Aorta (tissue), 5 donors: Measurements from ENCODE around the gene MMRN1. TPM values are rescaled to one million over a fixed set of nuclear protein-coding genes. Genes with fewer than 3 reads are reported as not detected.

ENCODE experiments used
- ATAC-seq: fragments of 200-7000 bp; cut with Tn5 transposase; one replicate; pipeline ENCODE4 v1.9.1; 2022; ENCODE audit warnings: moderate library complexity; ENCODE audit not compliant: low FRiP score
- DNase-seq, 2 donors: peaks; one replicate each; pipeline ENCODE4 v3.0.0-alpha.2; 2020
- H3K27ac ChIP-seq, 2 donors: one replicate each; pipeline ENCODE4 v1.5.1; 2013; ENCODE audit warnings: low read length in 2 of 2, mild to moderate bottlenecking in 2 of 2, moderate library complexity in 2 of 2, control low read depth in 1 of 2, inconsistent platforms in 1 of 2, low read depth in 1 of 2
- H3K27me3 ChIP-seq, 2 donors: one replicate each; pipeline ENCODE4 v1.6.1; 2013; ENCODE audit warnings: control low read depth in 1 of 2, low read length in 1 of 2, mild to moderate bottlenecking in 1 of 2, moderate library complexity in 1 of 2; ENCODE audit not compliant: insufficient read depth in 2 of 2, control insufficient read depth in 1 of 2
- H3K36me3 ChIP-seq, 2 donors: one replicate each; pipeline ENCODE4 v1.6.1; 2013; ENCODE audit warnings: control low read depth in 1 of 2, low read length in 1 of 2, mild to moderate bottlenecking in 1 of 2; ENCODE audit not compliant: insufficient read depth in 2 of 2, control insufficient read depth in 1 of 2
- H3K4me1 ChIP-seq, 2 donors: one replicate each; pipeline ENCODE4 v1.6.1; 2013; ENCODE audit warnings: low read length in 2 of 2, control low read depth in 1 of 2, mild to moderate bottlenecking in 1 of 2, moderate library complexity in 1 of 2; ENCODE audit not compliant: insufficient read depth in 2 of 2, control insufficient read depth in 1 of 2
- H3K4me3 ChIP-seq, 2 donors: one replicate each; pipeline ENCODE4 v1.5.1; 2013; ENCODE audit warnings: low read length in 2 of 2, control low read depth in 1 of 2, mild to moderate bottlenecking in 1 of 2
- H3K9me3 ChIP-seq: one replicate; pipeline ENCODE4 v1.6.1; 2013; ENCODE audit warnings: mild to moderate bottlenecking, low read length; ENCODE audit not compliant: control insufficient read depth
- whole genome bisulfite sequencing, 2 donors: extraction: QIAGEN DNeasy Blood & Tissue Kit; methylation state at CpG; one replicate each; pipeline ENCODE4 v1.1.7; 2013; 5-methylcytosine and 5-hydroxymethylcytosine counted together
- intact Hi-C, 2 donors: fragments of 100-400 bp; cut with DNase I; formaldehyde crosslinking; loops; one replicate each; pipeline versions ENCODE4 v1.14.2 to v1.15.0; 2022
- polyA plus RNA-seq, 2 donors: library from polyadenylated mRNA; stranded (reverse); fragments of 200-250 nt; gene quantifications; one replicate each; pipeline ENCODE4 v1.2.3, GENCODE V29; 2013
- total RNA-seq, 2 donors: library from RNA; stranded (reverse); fragmentation: NEBNext Ultra II Directional; extraction: Animal tissue kit (Norgen Biotek cat#: 25700); gene quantifications; one replicate each; pipeline ENCODE4 v1.2.1, GENCODE V29; 2021
- donor health status: healthy with polysubstance abuse.
- donor health status: Bipolar disorder and iron deficiency.
- donor health status: DM: no; HTN: no; CAD: no.
- donor health status: DM: no; HTN: no; CAD: no.
- donor health status: DM: yes; HTN: yes; CAD: no.

Gene MMRN1
- total and polyA plus RNA-seq, 4 donors: 0.10 to 87.0 (median 12.3) TPM

- no peak for ATAC-seq
- no peak for DNase-seq
- no peaks in the 10 kb centered on the region for H3K27me3 ChIP-seq
- intact Hi-C loops: no loop called here
- WGBS, 2 donors: 46 to 61% methylated on average over 6 of the region's 6 CpGs
- H3K27ac ChIP-seq: no peak overlapping the region
- peaks cover 1% of the 10 kb centered on the region for H3K9me3 ChIP-seq
- H3K4me3 ChIP-seq: no peak overlapping the region
- no peaks in the 10 kb centered on the region for H3K4me1 ChIP-seq
- H3K36me3 ChIP-seq: no peaks in the 10 kb centered on the region
These were observed 103.9 kb downstream of the MMRN1 start for GRCh38 chr4:89998469-89999011.

GRCh38 chr4:90001023-90001422 lies 106.4 kb downstream of the MMRN1 start:
- intact Hi-C loops: no loop called here
- H3K4me3 ChIP-seq: no peak overlapping the region
- 4 to 9% methylated on average over 2 of the region's 2 CpGs for WGBS, 2 donors
- H3K4me1 ChIP-seq: no peaks in the 10 kb centered on the region
- H3K27ac ChIP-seq: no peak overlapping the region
- H3K27me3 ChIP-seq: no peaks in the 10 kb centered on the region
- no peak for ATAC-seq
- H3K36me3 ChIP-seq: no peaks in the 10 kb centered on the region
- peaks cover 1% of the 10 kb centered on the region for H3K9me3 ChIP-seq
- no peak for DNase-seq

- peaks cover 1% of the 10 kb centered on the region for H3K9me3 ChIP-seq
- no peak for ATAC-seq
- no peak for DNase-seq
- H3K4me3 ChIP-seq: no peak overlapping the region
- H3K27ac ChIP-seq: no peak overlapping the region
- H3K36me3 ChIP-seq: no peaks in the 10 kb centered on the region
- H3K4me1 ChIP-seq: no peaks in the 10 kb centered on the region
- no peaks in the 10 kb centered on the region for H3K27me3 ChIP-seq
- intact Hi-C loops: no loop called here
- 60 to 64% methylated on average over 5 of the region's 5 CpGs for WGBS, 2 donors
These were observed 107.9 kb downstream of the MMRN1 start for GRCh38 chr4:90002441-90003062.

Other genes starting within 250 kb of the MMRN1 start
- gene SNCA, start 57.7 kb upstream of the MMRN1 start, total RNA-seq: 10 to 100 TPM; 11.2 to 12.6 TPM
- gene SNCA, start 57.7 kb upstream of the MMRN1 start, polyA plus RNA-seq: 1 to 10 TPM; 4.2 to 6.9 TPM
- gene CCSER1, start 232.5 kb downstream of the MMRN1 start, total RNA-seq: 1 to 10 TPM; 9.3 to 9.5 TPM
- gene CCSER1, start 232.5 kb downstream of the MMRN1 start, polyA plus RNA-seq: 1 to 10 TPM in 1 of 2 donors, not detected in 1; 2.0 TPM